Fibroblast of skin of abdomen (primary cell): ENCODE data around the gene OR6K2.

Experiments used
- DNase-seq: peaks from one replicate; pipeline ENCODE4 v3.0.0-alpha.2; 2013

OR6K2 gene

GRCh38 chr1:158685085-158685484, 15.4 kb downstream of the OR6K2 start:
- no peak for DNase-seq

DNA sequence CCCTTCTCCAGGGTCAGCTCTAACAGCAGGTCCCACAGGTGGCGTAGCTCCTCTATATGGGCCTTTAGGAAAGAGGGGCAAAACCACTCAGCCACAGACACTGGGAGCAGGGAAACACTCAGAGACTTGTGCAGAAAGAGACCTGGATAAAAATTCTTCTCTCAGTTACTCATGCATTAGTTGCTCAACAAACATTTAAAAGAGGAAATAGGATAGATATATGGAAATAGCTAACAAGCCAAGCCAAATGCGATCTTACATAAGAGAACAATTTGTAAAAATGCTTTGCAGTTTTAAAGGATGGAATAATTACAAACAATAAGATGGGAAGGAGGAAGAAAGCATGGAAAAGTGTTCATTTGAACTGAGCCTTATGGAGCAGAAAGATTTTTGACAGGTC, 18.8 kb downstream of the OR6K2 start:
- no peak for DNase-seq

GRCh38 chr1:158679289-158679688, 21.2 kb downstream of the OR6K2 start:
- no peak for DNase-seq

DNA sequence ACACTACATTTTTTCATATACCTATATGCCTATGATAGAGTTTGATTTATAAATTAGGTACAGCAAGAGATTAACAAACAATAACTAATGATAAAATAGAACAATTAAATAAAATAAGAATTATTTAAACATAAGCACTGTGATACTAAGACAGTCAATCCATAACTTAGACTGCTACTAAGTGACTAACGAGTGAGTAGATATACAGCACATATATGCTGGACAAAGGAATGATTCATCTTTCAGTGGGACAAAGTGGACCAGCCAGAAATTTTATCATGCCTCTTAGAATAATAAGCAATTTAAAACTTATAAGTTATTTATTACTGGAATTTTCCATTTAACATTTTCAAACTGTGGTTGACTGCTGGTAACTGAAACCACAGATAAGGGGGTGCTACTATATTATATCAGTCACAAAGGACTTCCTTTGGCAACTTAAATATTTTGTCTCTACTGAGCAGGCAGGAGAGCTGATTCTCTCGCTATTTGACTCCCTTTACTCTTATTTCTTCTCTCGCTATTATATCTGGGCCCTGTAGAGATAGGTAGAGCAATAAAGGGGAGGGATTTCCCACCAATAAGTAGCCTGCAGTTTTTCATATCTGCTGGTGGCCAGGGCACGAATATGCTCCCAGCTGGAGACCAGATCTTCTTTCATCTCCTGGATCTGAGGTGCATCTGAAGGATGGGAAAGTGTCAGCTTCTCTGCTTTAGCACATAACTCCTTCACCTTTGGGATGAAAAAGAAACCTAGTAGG, 24.7 kb downstream of the OR6K2 start:
- no peak for DNase-seq

GRCh38 chr1:158674302-158674701, 26.1 kb downstream of the OR6K2 start:
- no peak for DNase-seq

DNA sequence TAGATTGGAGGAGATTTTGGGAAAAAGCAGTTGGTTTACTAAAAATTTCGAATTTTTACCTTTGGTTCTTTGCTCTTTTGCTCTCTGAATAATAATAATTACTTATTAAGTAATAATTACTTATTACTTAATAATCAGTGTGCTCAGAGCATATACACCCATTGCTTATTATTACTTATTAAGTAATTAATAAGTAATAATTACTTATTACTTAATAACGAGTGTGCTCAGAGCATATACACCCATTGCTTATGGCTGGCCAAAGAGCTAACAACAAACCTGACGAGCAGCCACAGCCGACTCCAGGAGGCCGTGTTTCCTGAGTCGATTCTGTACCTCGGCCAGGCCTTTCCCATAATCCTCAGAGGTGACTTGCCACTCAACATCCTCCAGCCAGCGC, 34.4 kb downstream of the OR6K2 start:
- no peak for DNase-seq

GRCh38 chr1:158654571-158654970, 45.9 kb downstream of the OR6K2 start:
- no peak for DNase-seq

DNA sequence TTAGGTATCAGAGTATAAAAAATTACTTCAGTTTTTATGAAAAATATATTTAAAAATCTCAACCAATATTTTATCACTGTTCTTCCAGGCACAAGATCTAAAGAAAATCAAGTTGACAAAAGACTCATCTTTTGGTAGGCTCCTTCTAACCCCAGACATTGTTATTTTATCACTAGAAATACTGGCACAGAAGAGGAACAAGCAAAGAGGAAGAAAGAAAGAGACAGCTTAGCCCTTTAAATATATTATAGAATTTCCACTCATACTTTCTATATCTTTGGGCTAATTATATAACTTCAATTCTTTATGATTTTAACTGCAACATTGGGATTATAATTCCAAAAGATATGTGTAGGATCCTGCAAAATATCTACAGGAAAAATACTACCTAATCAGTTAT, 46.4 kb downstream of the OR6K2 start:
- DNase-seq: no peak

DNA sequence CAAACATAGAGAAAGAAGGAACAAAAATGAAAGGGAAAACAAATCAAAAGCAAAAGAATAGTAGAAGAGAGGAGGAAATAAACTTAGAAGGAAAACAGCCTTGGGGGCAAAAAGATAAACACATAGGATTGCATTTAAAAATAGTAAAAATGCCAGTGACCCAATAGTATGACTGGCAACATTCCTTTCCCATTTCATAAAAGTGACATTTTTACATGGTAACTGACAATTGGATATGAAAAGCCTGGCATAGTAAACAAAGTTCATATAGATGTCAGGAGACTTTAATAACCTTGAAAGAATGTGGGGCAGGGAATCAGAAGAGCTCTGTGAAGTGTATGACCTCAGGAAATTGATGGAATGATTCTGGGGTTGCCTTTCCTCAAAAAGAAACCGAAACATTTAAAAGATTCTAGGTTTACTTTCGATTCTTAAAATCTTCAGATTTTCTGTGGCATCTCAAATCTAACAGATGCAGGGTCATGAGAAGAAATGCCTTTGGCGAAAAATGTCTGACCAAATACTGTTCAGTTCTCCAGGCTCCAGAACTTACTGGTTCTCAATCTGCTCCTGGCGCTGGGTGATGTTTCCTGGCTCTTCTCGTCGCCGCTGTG, 47.6 kb downstream of the OR6K2 start:
- DNase-seq: no peak
